Muscle of leg (tissue), 11 donors: ENCODE data around the gene LONP2. TPM values are rescaled to one million over a fixed set of nuclear protein-coding genes. Genes with fewer than 3 reads are reported as not detected.

Experiments used
- DNase-seq: peaks from one replicate; pipeline ENCODE4 v3.0.0; 2013
- H3K27ac ChIP-seq: one replicate; pipeline ENCODE4 v1.5.1; 2013; ENCODE audit warnings: mild to moderate bottlenecking, low read length, control low read depth
- H3K27me3 ChIP-seq: one replicate; pipeline ENCODE4 v1.6.1; 2013; ENCODE audit warnings: low read length; ENCODE audit not compliant: control insufficient read depth, insufficient read depth
- H3K36me3 ChIP-seq: one replicate; pipeline ENCODE4 v1.6.1; 2013; ENCODE audit warnings: low read length; ENCODE audit not compliant: control insufficient read depth, insufficient read depth
- H3K4me1 ChIP-seq: one replicate; pipeline ENCODE4 v1.6.1; 2013; ENCODE audit warnings: low read length; ENCODE audit not compliant: control insufficient read depth, insufficient read depth
- H3K4me3 ChIP-seq: one replicate; pipeline ENCODE4 v1.5.1; 2013; ENCODE audit warnings: low read length, control low read depth
- H3K9me3 ChIP-seq: replicated peaks from 2 replicates; pipeline ENCODE4 v1.6.1; 2013; ENCODE audit warnings: low read depth, low read length; ENCODE audit not compliant: control insufficient read depth
- WGBS: methylation state at CpG from one replicate; pipeline ENCODE4 v1.1.5; 2013; ENCODE audit warnings: missing lambda C conversion rate; ENCODE audit not compliant: insufficient coverage; 5-methylcytosine and 5-hydroxymethylcytosine counted together
- polyA plus RNA-seq, 8 donors: library from polyadenylated mRNA; unstranded; fragments of 120-200 nt; gene quantifications; one replicate each; pipeline versions ENCODE4 v1.2.1 to v1.2.3, GENCODE V29; 2013; ENCODE audit warnings: inconsistent platforms in 1 of 8, low replicate concordance in 1 of 8; ENCODE audit not compliant: insufficient read length in 8 of 8, insufficient read depth in 1 of 8
- total RNA-seq: library from RNA; stranded (reverse); fragments of 120-200 nt; gene quantifications from one replicate; pipeline ENCODE4 v1.2.4, GENCODE V29; 2013

The LONP2 gene
- total and polyA plus RNA-seq, 9 donors: 33.8 to 49.3 (median 40.3) TPM

DNA sequence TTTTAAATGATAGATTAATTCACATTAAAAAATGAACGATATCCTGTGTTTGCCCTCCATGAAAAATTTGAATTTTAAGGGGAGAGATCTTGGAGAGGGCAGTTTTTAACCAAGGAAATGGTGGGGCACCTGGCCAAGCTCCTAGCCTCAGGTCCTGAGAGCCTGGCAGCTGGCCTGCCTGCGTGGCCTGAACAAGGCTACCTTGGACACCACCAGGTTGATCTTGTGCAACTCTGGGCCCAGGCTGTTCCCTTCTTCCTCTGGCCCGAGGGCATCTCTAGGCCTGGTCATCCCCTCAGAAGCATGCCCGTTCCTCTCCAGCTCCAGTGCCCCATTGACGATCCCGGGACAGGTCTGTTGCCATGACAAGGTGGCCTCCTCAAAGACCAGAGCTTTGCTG is 33.4 kb upstream of the LONP2 start:
- WGBS: 80% methylated on average over 2 of the region's 6 CpGs

DNA sequence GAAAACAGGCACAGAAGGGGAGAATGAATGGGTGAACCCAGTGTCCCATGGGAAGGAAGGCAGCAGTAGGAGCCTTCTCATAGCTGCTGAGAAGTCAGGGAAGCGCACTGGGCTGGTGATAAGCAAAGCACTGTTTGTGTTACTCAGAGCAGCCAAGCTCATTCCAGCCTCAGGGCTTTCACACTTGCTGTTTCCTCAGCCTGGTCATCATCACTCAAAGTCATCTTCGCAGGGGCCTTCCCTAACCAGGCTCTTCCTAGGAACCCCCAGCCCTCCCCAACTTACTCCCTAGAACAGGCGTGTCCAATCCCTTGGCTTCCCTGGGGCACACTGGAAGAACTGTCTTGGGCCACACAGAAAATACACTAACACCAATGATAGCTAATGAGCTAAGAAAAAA is 32.1 kb upstream of the LONP2 start:
- Histone ChIP-seq H3K9me3 (no peaks in the 10 kb centered on the region), H3K4me3 (no peak overlapping the region), H3K27ac (no peak overlapping the region), H3K27me3 (no peaks in the 10 kb centered on the region), H3K4me1 (no peaks in the 10 kb centered on the region), H3K36me3 (no peaks in the 10 kb centered on the region)
- 80% methylated on average over 1 of the region's 3 CpGs for WGBS
- DNase-seq: no peak

More for the DNA sequence above, 33.4 kb upstream of the LONP2 start:
- H3K27me3 ChIP-seq: no peaks in the 10 kb centered on the region
- no peaks in the 10 kb centered on the region for H3K4me1 ChIP-seq
- H3K4me3 ChIP-seq: no peak overlapping the region
- H3K9me3 ChIP-seq: no peaks in the 10 kb centered on the region
- no peaks in the 10 kb centered on the region for H3K36me3 ChIP-seq
- H3K27ac ChIP-seq: no peak overlapping the region
- DNase-seq: no peak

DNA sequence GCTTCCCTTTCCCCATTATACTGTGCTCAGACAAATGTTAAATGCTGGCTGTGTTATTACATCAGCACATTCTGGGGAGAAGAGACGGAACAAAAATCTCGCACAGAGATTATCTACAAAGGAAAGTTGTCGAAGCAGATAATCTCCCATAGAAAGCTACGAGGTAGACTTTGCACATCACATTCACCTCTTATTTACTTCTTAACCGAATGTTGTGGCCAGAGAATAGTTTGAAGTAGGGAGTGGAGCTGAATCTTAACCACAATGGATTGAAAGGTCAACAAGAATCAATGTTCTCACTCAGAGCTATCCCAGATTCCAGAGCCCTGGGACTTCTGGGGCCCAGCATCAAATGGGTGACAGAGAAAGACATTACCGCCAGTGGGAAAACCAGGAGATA is 28.4 kb upstream of the LONP2 start:
- no peak for DNase-seq
- Histone ChIP-seq H3K27me3 (no peaks in the 10 kb centered on the region), H3K4me1 (no peaks in the 10 kb centered on the region), H3K27ac (no peak overlapping the region), H3K4me3 (no peak overlapping the region), H3K9me3 (no peaks in the 10 kb centered on the region), H3K36me3 (no peaks in the 10 kb centered on the region)
- 100% methylated on average over 1 of the region's 6 CpGs for WGBS

DNA sequence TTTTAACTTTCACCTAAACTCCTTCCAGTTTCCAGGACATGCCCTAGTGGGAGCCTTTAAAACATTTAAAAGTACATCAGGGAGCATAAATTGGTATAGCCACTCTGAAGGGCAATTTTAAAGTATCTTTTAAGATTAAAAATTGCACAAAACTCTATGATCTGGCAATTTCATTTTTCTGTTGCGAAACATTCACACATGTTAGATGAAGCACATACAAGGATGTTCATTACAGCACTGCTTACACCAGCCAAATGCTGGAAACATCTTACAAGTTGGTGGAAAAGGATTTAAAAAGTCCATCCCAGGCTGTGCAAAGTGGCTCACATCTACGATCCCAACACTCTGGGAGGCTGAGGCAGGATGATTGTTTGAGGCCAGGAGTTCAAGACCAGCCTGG is 26.4 kb upstream of the LONP2 start:
- Histone ChIP-seq H3K9me3 (no peaks in the 10 kb centered on the region), H3K36me3 (no peaks in the 10 kb centered on the region), H3K27me3 (no peaks in the 10 kb centered on the region), H3K27ac (no peak overlapping the region), H3K4me3 (no peak overlapping the region), H3K4me1 (no peaks in the 10 kb centered on the region)
- no CpG with 5 or more reads among the region's 2 CpGs for WGBS
- no peak for DNase-seq

DNA sequence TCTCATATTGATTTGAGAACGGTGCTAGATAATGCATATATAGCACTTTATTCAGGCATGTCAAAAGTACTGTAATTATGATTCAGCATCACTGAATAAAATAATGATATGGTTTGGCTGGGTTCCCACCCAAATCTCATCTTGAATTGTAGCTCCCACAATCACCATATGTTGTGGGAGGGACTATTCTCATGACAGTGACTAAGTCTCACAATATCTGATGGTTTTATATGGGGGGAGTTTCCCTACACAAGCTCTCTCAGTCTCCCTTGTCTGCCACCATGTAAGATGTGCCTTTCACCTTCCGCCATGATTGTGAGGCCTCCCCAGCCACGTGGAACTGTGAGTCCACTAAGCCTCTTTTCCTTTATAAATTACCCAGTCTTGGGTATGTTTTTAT is 25.6 kb upstream of the LONP2 start:
- Histone ChIP-seq H3K27me3 (no peaks in the 10 kb centered on the region), H3K4me1 (no peaks in the 10 kb centered on the region), H3K9me3 (no peaks in the 10 kb centered on the region), H3K36me3 (no peaks in the 10 kb centered on the region), H3K27ac (no peak overlapping the region), H3K4me3 (no peak overlapping the region)
- WGBS: no CpG with 5 or more reads among the region's 3 CpGs
- DNase-seq: no peak

DNA sequence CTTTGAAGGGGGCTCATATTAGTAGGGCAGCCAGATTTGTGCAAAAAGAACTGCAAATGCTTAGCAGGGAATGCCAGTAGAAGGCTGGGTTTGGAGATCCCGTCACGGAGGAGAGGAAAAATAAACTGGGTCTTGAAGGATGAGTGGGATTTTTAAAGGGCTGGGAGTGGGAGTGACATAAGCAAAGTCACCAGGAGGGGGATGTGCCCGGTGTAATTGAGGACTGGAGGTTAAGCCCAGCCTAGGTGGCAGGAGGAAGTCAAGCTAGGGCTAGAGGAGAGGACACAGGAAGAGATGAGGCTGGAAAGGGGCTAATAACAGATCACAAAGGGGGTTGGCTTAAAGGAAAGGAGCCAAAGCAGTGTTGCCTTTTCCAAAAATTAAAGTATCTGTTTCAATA is 23.2 kb upstream of the LONP2 start:
- Histone ChIP-seq H3K9me3 (no peaks in the 10 kb centered on the region), H3K27me3 (no peaks in the 10 kb centered on the region), H3K4me1 (no peaks in the 10 kb centered on the region), H3K4me3 (no peak overlapping the region), H3K36me3 (no peaks in the 10 kb centered on the region), H3K27ac (no peak overlapping the region)
- WGBS: 66% methylated on average over 3 of the region's 3 CpGs
- DNase-seq: no peak

DNA sequence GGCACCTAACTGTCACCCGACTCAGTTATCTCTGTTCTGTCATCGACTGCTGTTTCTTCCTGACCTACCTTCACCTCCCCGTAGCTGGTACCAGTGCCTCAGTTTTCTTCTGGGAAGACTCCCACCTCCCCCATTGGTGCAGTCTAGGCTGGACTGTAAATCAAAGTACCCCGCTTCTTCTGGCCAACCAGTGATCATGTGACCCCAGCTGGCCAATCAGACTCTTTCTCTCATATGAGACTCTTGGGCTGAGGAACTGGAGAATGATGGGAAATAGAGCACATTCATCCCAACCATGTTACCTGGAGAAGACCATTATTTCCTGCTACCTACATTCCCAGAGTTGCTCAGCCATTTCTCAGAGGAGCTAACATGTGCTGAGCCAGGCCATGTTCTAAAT is 20.6 kb upstream of the LONP2 start:
- Histone ChIP-seq H3K4me3 (no peak overlapping the region), H3K27ac (no peak overlapping the region), H3K9me3 (no peaks in the 10 kb centered on the region), H3K36me3 (no peaks in the 10 kb centered on the region), H3K4me1 (no peaks in the 10 kb centered on the region), H3K27me3 (peaks cover 2% of the 10 kb centered on the region)
- DNase-seq: no peak
- WGBS: 90% methylated on average over 3 of the region's 4 CpGs

DNA sequence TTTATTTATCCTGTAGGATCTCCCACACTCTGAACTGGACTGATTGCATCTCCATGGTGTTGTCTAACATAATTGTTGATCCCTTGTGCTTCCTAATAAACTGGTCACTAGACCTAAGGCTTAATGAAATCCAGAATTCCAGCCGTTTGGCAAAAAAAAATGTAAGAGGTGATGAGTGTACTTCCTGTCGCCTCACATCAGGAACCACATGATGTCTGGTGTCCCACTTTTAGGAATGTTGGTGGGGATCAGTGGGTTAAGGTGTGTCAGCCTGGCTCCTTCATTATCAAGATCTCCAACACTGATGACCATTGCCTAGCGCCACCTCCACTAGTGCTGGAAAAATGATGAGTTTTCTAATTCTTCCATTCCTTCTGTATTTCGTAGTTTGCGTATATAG is 18.6 kb upstream of the LONP2 start:
- H3K36me3 ChIP-seq: no peaks in the 10 kb centered on the region
- 0% methylated on average over 1 of the region's 5 CpGs for WGBS
- H3K4me1 ChIP-seq: no peaks in the 10 kb centered on the region
- no peak overlapping the region for H3K4me3 ChIP-seq
- peaks cover 2% of the 10 kb centered on the region for H3K27me3 ChIP-seq
- no peak for DNase-seq
- no peak overlapping the region for H3K27ac ChIP-seq
- H3K9me3 ChIP-seq: no peaks in the 10 kb centered on the region

DNA sequence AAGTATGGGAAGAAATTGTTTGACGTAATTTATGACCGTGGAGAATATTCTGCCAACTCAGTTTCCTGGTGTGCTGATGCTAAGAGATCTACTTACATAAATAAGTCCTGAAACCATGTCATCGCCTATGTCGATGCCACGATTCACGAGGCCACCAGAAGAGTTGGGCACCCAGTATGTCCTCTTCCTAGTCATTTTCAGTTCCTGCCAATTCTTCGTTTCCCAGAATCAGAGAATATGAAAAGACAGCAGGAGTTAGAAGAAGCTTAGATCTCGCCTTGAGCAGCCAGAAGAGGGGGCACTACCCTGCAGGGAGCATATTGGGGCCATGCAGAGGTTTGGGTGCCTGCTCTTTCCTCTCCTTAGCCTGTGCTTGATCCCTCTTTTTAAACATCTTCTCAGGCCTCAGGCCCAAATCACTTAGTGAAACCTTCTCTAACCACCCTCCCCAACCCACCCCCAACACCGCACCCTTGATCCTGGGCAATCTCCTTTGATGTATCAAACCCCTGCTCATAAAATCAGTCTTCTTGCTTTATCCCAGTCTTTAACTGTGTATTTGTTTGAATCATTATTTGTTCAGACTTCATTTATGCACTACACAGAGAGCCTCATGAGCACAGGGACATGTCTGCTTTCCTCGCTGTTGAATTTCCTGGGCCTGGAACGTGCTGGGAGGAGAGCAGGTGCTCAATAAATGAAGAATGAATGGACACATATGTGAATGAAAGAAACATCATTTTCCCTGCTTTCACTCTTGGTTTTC is 12.2 kb upstream of the LONP2 start:
- H3K27me3 ChIP-seq: peaks cover 2% of the 10 kb centered on the region
- DNase-seq: peak; percentile 36
- no peak overlapping the region for H3K4me3 ChIP-seq
- H3K36me3 ChIP-seq: no peaks in the 10 kb centered on the region
- no peaks in the 10 kb centered on the region for H3K9me3 ChIP-seq
- no peak overlapping the region for H3K27ac ChIP-seq
- no peaks in the 10 kb centered on the region for H3K4me1 ChIP-seq
- WGBS: 46% methylated on average over 2 of the region's 11 CpGs

DNA sequence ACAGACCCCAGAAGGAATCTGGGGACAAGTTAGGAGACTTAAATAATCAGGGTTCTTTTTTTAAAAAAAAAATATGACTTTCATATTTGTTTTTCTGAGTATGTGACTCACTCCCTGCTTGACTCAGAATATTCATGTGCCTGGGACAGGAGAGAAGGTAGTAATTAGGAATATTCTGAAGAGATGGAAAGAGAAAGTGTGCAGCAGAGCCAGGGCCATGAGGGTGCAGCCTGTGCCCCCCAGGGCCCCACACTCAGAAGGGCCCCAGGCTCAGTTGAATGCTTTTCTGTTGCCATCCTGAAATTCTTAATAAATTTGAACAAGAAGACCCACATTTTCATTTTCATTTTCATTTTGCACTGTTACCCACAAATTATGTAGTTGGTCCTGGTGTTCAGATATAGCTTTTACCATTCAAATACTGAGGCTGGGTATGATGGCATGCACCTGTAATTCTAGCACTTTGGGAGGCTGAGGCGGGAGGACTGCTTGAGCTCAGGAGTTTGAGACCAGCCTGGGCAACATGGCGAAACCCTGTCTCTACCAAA is 11.5 kb upstream of the LONP2 start:
- H3K36me3 ChIP-seq: no peaks in the 10 kb centered on the region
- WGBS: 100% methylated on average over 1 of the region's 2 CpGs
- H3K27me3 ChIP-seq: peaks cover under 1% of the 10 kb centered on the region
- no peaks in the 10 kb centered on the region for H3K9me3 ChIP-seq
- no peak overlapping the region for H3K4me3 ChIP-seq
- H3K4me1 ChIP-seq: no peaks in the 10 kb centered on the region
- no peak overlapping the region for H3K27ac ChIP-seq
- no peak for DNase-seq

DNA sequence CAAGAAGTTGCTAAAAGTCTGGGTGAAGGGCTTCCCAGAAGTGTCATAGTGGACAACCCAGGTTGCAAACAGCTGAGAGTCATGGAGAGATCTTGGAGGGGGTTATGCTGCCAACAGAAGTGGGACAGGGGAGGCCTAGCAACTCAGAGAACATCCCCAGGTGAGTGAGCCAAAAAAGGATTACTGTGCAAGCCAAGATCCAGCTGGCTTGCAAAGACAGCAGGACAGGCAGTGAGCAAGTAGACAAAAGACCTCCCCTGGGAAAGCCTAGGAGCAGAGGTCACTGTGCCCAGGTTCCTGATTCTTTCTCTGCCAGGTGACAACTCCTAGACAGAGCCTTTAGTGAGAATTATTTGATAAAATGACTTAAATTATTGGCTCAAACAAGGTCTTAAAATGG is 9.5 kb upstream of the LONP2 start:
- Histone ChIP-seq H3K4me1 (no peaks in the 10 kb centered on the region), H3K4me3 (no peak overlapping the region), H3K9me3 (no peaks in the 10 kb centered on the region), H3K36me3 (no peaks in the 10 kb centered on the region), H3K27me3 (no peaks in the 10 kb centered on the region), H3K27ac (no peak overlapping the region)
- no peak for DNase-seq
